ENCODE data around the gene ZNF324B.

DNA sequence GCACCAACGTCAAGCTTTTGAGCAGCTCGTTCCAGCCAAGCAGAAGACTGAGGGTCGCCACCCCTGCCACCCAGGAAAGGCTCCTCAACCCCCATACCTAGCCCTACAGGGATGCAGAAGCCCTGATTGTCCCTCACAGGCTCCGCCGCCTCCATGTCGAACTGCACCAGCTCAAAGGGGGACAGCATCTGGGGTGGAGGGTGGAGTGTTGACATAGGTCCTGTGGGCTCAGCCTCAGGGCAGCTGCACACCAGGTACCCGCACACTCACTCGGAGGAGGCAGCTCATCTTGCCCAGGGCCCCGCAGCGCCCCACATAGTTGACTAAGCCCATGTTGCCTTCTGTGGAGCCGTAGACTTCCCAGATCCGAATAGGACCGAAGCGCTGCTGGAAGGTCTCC lies 48.8 kb downstream of the ZNF324B start:
- TF ChIP-seq CTCF (IDR thresholded peaks at IDR 0.05 in 4 of 5, conservative IDR thresholded peaks at IDR 0.05 in 1 of 5), result no peak
- TF ChIP-seq POLR2A (IDR thresholded peaks at IDR 0.05), result no peak

Measured in gastrocnemius medialis (tissue), 4 donors.